ENCODE measurements around the gene TMEM178A. TPM values are rescaled to one million over a fixed set of nuclear protein-coding genes. Genes with fewer than 3 reads are reported as not detected.

Gene TMEM178A
- total RNA-seq, 4 donors from 2014 or later, result 0.68 to 1.4 (median 1.1) TPM

DNA sequence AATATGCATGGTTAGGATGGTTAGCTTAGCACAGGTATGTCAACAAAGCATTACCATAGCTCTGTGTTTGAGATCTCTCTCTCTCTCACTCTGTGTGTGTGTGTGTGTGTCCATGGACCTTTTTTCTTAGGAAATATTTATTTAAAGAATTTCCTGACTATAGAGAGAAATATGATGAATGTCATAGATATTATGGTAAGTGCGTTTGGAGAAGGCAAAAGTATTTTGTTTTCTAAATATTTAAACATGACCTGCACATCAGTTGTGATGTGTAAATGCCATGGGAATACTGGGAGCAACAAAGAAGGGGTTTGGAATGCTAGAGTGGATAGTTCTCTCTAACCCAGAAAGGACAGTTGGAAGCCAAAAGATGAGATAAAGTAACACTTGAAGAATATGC, 3.9 kb upstream of the TMEM178A start:
- no peak overlapping the region for H3K4me3 ChIP-seq (ENCODE audit: low read depth, poor library complexity, severe bottlenecking)
- 46 to 56% methylated on average over 1 of the region's 1 CpG for WGBS, 2 donors
- TF ChIP-seq, protein P1, sequence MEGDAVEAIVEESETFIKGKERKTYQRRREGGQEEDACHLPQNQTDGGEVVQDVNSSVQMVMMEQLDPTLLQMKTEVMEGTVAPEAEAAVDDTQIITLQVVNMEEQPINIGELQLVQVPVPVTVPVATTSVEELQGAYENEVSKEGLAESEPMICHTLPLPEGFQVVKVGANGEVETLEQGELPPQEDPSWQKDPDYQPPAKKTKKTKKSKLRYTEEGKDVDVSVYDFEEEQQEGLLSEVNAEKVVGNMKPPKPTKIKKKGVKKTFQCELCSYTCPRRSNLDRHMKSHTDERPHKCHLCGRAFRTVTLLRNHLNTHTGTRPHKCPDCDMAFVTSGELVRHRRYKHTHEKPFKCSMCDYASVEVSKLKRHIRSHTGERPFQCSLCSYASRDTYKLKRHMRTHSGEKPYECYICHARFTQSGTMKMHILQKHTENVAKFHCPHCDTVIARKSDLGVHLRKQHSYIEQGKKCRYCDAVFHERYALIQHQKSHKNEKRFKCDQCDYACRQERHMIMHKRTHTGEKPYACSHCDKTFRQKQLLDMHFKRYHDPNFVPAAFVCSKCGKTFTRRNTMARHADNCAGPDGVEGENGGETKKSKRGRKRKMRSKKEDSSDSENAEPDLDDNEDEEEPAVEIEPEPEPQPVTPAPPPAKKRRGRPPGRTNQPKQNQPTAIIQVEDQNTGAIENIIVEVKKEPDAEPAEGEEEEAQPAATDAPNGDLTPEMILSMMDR (IDR thresholded peaks at IDR 0.05), result no peak
- no peak for TF ChIP-seq POLR2A (IDR thresholded peaks at IDR 0.05)
- intact Hi-C loops (cut with DNase I; ENCODE audit: low total_unique reads), result no loop called here
- DNase-seq (ENCODE audit: low spot score in 2 of 2), result no peak

DNA sequence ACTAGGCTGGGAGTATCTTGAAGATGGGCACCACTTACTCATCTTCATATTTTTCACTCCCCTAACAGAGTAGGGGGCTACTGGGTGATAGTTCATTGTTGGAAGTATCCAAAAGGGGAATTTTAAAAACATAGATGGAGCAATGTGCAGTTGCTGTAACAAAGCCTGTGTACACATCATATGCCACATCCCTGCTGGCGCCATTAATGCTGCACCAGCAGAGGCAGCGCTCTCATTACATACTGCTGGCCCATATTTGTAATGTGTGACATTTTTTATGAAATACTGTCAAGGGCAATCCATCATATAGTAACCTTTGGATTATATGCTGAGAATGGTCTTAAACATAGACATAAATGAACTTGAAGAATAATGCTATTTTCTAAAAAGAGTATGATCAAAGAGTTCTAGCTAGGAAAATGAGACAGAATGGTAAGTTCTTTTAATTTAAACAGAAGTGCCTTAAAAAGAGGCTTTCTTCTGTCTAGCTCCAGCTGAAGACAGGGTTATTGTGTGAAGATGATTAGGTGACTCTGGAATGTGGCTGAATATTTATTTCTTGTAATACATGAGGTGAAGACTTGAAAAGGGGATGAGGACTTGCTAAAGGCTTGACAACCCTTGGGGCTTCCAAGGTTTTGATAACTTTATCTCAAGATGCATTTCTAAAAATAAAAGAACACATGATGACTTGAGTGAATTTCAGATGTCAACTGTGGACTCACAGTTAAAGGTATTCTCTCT, 2.4 kb upstream of the TMEM178A start:
- WGBS, 2 donors, result 98 to 100% methylated on average over 2 of the region's 2 CpGs
- TF ChIP-seq POLR2A (IDR thresholded peaks at IDR 0.05), result no peak
- TF ChIP-seq, protein P1 (IDR thresholded peaks at IDR 0.05), result no peak
- no peak overlapping the region for H3K4me3 ChIP-seq (ENCODE audit: low read depth, poor library complexity, severe bottlenecking)
- intact Hi-C loops (cut with DNase I; ENCODE audit: low total_unique reads), result no loop called here
- no peak for DNase-seq (ENCODE audit: low spot score in 2 of 2)

DNA sequence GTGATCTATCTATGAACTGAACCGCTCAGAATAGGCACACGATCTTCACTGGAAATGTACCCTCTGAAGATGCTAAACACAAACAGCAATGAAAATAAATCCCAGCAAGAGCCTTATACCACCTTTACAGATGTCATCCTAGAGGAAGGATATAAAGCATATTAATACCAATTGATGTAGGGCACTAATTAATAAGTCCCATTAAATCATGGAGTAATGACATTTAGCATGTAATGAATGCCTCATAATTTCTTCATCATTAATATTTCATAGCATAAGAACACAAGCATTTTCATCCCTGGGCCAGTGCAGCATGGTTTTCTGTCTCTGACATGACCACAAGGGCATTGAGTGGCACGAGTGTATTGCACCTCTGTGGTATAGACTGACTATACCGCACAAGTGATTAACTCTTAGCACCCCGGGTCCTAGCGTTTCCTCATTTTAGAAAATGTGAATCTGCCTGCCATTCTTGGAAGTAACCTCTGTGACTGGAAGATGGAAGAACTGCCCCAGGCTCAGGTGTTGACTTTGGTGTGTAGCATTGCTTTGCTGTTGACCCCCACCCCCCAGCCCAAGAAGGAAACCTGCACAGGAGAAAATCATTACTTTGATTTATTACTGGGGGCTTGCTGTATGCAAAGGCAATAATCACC, 1.4 kb upstream of the TMEM178A start:
- DNase-seq (ENCODE audit: low spot score in 2 of 2), result no peak
- no peak overlapping the region for H3K4me3 ChIP-seq (ENCODE audit: low read depth, poor library complexity, severe bottlenecking)
- intact Hi-C loops (cut with DNase I; ENCODE audit: low total_unique reads), result no loop called here
- TF ChIP-seq, protein P1 (IDR thresholded peaks at IDR 0.05), result no peak
- TF ChIP-seq POLR2A (IDR thresholded peaks at IDR 0.05), result no peak
- WGBS, 2 donors, result 52 to 57% methylated on average over 6 of the region's 6 CpGs

DNA sequence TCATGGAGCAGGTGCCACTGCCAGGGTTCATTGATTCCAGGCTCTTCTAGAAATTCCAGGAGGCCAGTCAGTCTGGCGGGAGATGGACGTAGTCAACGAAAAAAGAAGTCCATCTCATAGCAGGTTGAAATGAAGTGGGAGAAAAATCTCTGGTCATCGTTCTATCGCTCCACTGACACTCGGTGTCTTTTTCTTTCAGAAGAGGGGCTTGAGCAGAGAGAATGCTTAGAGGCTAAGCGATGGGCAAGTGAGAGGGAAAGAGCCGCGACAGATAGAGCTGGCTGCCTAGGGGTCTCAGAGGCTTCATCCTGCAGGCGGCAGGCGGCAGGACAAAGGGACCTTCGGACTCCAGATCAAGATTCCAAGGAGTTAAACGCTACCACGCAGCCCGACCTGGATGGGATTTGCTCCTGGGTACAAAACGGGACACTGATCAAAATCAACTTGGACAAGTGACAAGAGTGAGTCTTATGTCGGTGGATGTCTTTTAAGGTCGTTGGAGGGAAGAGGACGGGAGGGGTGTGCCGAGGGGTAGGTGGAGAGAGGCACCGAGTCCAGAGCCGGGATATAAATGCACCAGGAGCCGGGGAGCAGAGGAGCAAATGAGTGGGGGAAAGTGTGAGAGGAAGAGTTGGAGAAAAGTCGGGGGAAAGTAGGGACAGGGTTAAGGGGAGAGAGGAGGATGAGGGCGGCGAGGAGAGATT, 677 bp upstream of the TMEM178A start:
- WGBS, 2 donors, result 28 to 32% methylated on average over 26 of the region's 26 CpGs
- DNase-seq (ENCODE audit: low spot score in 2 of 2), result no peak
- H3K4me3 ChIP-seq (ENCODE audit: low read depth, poor library complexity, severe bottlenecking), result no peak overlapping the region
- TF ChIP-seq, protein P1 (IDR thresholded peaks at IDR 0.05), result no peak
- TF ChIP-seq POLR2A (IDR thresholded peaks at IDR 0.05), result no peak
- intact Hi-C loops (cut with DNase I; ENCODE audit: low total_unique reads), result no loop called here

DNA sequence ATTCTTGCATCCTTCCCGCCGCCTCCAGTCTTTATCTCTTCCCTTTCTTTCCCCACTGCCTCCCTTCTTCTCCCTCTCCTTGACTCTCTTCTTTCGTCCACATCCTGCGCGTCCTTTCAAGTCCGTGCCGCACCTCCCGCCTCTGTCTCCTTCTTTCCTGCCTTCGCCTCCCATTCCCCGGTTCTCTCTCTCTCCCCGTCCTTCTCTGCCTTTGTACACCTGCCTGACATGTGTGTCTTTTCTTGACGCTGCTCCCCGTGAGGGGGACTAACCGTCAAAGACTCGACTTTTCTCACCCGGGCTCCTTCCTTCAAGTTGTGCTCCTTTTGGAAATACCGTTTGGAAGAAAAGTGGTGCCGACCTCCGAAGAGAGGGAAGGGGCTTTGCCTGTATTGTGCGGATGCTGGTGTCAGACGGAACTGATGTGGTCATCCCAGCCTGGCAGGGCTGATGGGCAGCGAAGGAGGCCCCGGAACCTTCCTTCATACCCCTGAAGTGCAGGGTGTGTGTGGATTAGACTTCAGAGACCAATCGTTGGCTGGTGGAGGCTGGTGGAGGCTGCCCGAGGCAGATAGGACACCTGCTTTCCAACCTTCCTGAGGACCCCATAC, 879 bp downstream of the TMEM178A start:
- TF ChIP-seq, protein P1 (IDR thresholded peaks at IDR 0.05), result no peak
- H3K4me3 ChIP-seq (ENCODE audit: low read depth, poor library complexity, severe bottlenecking), result peak overlapping the region; percentile 39
- intact Hi-C loops (cut with DNase I; ENCODE audit: low total_unique reads), result no loop called here
- no peak for DNase-seq (ENCODE audit: low spot score in 2 of 2)
- 2 to 3% methylated on average over 25 of the region's 25 CpGs for WGBS, 2 donors

All from lower leg skin (tissue), 4 donors.